Measurements from ENCODE around the gene PRR12.

Gene PRR12

DNA sequence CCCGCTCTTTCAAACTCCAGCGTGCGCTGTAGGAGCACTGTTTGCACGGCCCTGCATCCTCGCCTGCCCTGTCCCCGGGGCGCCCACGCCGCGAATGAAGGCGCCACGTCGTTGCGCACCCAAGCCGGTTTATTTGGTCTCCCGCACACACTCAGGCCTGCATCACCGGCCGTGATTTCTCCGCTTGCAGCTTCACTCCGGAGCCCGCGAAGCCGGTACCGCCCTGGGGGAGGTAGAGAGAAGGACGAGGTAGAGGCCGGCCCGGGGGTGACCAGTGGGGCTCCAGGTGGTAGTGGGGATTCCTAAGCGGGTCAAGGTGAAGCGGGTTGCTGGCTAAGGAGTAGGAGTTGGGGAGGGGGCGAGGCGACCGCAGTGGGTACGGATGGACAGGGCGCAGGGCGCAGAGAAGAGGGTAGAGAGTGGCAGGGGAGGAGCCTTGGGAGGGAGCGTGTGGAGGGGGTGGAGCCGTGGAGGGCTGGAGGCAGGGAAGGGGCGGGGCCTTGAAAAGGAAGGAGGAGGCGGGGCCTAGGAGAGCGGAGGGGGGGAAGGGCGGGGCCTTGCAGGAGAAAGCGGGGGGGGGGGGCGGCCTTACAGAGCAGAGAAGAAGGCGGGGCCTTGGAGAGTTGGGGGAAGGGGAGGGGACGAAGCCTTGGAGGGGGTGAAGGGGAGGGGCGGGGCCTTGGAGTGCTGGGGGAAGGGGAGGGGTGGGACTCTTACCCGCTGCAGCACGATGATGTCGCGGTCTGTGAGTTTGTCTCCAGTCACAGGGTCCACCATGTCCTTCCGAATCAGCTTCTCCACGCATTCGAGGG lies 35.2 kb upstream of the PRR12 start:
- no peak overlapping the region for H3K4me3 ChIP-seq (ENCODE audit: low read depth, low read length)

DNA sequence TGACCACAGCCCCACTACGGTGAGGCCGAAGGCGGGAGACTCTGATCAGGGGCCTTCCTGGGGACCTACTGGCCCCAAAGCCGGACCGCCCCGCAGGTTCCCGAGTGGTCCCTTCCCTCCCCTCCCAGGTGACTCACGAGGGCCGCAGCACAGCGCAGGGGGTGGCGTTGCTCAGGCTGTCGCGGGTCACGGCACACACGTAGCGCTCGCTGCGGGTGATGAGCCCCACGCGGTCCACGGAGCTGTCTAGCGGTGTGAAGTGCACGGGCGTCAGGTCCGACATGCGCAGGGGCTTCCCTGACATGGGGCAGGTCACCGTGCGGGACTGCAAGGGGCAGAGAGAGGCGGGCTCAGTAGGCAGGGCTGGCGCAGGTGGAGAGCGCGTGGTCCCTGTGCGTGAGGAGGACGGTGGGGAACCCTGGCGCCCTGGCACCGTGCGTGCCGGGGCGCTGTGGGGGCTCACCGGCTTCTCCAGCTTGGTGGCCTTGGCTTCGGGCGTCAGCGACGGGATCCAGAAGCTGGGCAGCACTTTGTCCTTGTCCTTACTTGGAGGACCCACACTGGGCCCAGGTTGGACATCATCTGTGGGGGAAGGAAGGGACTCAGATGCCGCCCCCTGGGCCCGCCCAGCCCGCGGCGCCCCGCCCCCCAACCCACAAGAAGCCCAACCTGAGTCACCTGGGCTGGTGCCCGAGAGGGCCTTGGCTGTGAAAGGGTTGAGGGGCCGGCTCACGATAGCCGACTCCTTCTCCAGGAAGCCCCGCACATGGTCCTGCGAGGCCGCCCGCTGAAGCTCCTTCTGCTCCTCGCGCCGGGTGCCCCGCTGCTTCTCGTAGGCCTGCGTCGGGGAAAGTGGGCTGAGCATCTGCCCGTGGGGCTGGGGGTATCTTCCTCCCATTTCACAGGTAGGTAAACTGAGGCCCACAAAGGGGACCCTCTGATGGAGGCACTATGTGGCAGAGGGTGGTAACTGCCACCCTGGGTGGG lies 34.3 kb upstream of the PRR12 start:
- H3K9me3 ChIP-seq = peaks cover 4% of the 10 kb centered on the region; the same call in 1 of the 2 replicates
- H3K36me3 ChIP-seq = peaks cover 29% of the 10 kb centered on the region
- no peak overlapping the region for H3K4me3 ChIP-seq (ENCODE audit: low read depth, low read length)
- DNase-seq = no peak
- no peaks in the 10 kb centered on the region for H3K27me3 ChIP-seq
- peaks cover 3% of the 10 kb centered on the region; the same call in 1 of the 2 replicates for H3K4me1 ChIP-seq
- TF ChIP-seq, protein P1, sequence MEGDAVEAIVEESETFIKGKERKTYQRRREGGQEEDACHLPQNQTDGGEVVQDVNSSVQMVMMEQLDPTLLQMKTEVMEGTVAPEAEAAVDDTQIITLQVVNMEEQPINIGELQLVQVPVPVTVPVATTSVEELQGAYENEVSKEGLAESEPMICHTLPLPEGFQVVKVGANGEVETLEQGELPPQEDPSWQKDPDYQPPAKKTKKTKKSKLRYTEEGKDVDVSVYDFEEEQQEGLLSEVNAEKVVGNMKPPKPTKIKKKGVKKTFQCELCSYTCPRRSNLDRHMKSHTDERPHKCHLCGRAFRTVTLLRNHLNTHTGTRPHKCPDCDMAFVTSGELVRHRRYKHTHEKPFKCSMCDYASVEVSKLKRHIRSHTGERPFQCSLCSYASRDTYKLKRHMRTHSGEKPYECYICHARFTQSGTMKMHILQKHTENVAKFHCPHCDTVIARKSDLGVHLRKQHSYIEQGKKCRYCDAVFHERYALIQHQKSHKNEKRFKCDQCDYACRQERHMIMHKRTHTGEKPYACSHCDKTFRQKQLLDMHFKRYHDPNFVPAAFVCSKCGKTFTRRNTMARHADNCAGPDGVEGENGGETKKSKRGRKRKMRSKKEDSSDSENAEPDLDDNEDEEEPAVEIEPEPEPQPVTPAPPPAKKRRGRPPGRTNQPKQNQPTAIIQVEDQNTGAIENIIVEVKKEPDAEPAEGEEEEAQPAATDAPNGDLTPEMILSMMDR (IDR thresholded peaks at IDR 0.05; ENCODE audit: low read depth, low read length) = no peak

More for the DNA sequence above, 35.2 kb upstream of the PRR12 start:
- Histone ChIP-seq H3K36me3 (peaks cover 29% of the 10 kb centered on the region), H3K27me3 (no peaks in the 10 kb centered on the region), H3K9me3 (peaks cover 4% of the 10 kb centered on the region; the same call in 1 of the 2 replicates), H3K4me1 (peaks cover 3% of the 10 kb centered on the region; the same call in 1 of the 2 replicates)
- peak; percentile 74 for DNase-seq
- TF ChIP-seq, protein P1 (IDR thresholded peaks at IDR 0.05; ENCODE audit: low read depth, low read length) = no peak

DNA sequence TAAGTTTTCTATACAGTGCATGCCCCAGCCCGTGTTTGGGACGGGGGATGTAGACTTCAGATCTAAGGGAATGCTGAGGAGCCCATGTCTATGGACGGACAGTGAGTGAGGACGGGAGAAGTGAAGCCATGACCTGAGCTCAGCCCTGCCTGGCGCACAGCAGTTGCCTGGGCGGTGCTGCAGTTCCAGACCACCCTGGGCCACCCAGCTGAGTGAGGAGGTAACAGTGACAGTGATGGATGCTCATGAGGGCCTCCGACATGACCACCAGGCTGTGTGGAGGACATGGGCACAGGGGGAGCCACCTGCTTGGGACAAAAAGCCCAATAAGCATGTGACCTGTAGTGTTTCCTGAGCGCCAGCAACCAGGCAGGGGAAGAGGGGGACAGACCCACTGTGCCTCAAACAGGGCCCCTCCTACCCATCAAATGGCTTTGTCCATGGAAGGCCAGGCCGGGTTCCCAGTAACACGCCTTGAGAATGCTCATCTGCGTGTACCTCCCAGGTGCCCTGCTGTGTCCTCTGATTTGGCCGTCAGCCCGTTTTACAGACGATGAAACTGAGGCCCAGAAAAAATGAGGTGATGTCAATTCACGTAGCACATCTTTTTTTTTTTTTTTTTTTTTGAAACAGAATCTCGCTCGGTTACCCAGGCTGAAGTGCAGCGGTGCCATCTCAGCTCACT lies 33.2 kb upstream of the PRR12 start:
- Histone ChIP-seq H3K4me3 (ENCODE audit: low read depth, low read length) (no peak overlapping the region), H3K36me3 (peaks cover 29% of the 10 kb centered on the region), H3K9me3 (peaks cover 4% of the 10 kb centered on the region; the same call in 1 of the 2 replicates), H3K4me1 (peaks cover 3% of the 10 kb centered on the region; the same call in 1 of the 2 replicates), H3K27me3 (no peaks in the 10 kb centered on the region)
- no peak for DNase-seq
- TF ChIP-seq, protein P1 (IDR thresholded peaks at IDR 0.05; ENCODE audit: low read depth, low read length) = no peak

DNA sequence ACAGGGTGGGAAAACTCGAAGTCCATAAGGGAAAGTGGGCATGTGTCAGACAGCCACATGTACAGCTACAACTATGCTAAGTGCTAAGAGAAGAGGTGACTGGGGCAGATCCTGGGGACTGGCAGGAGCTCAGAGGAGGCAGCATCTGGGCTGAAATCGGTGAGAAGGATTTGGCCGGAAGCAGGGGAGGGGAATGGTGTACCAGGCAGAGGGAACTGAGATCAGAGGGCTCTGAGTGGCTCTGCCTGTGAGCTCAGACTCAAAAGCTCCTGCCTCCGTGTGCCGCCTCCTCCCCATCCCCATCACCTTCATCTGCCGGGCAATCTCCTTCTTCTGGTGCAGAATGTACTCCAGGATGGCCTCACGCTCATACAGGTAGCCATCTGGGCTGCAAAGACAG lies 32.4 kb upstream of the PRR12 start:
- no peak overlapping the region for H3K4me3 ChIP-seq (ENCODE audit: low read depth, low read length)
- peaks cover 29% of the 10 kb centered on the region for H3K36me3 ChIP-seq
- TF ChIP-seq, protein P1 (IDR thresholded peaks at IDR 0.05; ENCODE audit: low read depth, low read length) = no peak
- peaks cover 4% of the 10 kb centered on the region; the same call in 1 of the 2 replicates for H3K9me3 ChIP-seq
- H3K27me3 ChIP-seq = no peaks in the 10 kb centered on the region
- H3K4me1 ChIP-seq = peaks cover 3% of the 10 kb centered on the region; the same call in 1 of the 2 replicates
- no peak for DNase-seq

DNA sequence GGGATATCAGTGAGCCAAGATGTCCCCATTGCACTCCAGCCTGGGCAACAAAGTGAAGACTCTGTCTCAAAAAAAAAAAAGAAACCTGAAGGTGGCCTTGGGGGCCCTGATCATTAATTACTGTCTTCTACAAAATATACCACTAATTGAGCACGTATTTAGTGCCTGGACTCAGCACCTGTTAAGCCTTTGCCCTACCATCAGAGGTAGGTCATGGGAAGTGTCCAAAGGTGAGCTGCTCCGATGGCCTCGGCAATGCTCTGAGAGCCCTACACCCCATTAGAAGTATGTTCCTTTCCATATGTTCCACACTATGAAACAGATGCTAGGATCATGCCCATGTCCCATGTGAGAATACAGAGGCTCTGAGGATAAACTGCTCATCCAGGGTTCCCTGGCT lies 31.5 kb upstream of the PRR12 start:
- H3K9me3 ChIP-seq = peaks cover 4% of the 10 kb centered on the region; the same call in 1 of the 2 replicates
- peaks cover 3% of the 10 kb centered on the region; the same call in 1 of the 2 replicates for H3K4me1 ChIP-seq
- H3K36me3 ChIP-seq = peaks cover 29% of the 10 kb centered on the region
- no peak for DNase-seq
- TF ChIP-seq, protein P1 (IDR thresholded peaks at IDR 0.05; ENCODE audit: low read depth, low read length) = no peak
- H3K27me3 ChIP-seq = no peaks in the 10 kb centered on the region
- no peak overlapping the region for H3K4me3 ChIP-seq (ENCODE audit: low read depth, low read length)
